ENCODE measurements around the gene CFAP73. TPM values are rescaled to one million over a fixed set of nuclear protein-coding genes. Genes with fewer than 3 reads are reported as not detected.

Gene CFAP73
- total RNA-seq, 2 donors from 2014 or later: 0.57 TPM; not detected in 1

DNA sequence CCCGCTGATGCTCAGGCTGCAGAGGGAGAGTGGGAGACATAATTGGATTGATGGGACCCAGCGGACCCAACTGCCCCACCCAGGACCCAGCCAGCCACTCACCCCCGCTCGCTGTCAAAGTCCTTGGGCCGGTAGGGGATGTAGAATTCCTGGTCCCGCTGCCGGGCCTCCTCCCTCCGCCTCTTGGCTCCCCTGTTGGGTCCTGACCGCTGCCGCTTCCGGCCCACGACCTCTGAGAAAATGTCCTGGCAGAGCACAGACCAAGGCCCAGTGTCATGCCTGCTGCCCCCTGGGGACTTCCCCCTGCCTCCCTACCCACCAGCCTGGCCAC, 13.5 kb downstream of the CFAP73 start:
- no peak for DNase-seq (ENCODE audit: low spot score)
- intact Hi-C loops (cut with DNase I): no loop called here
- H3K4me3 ChIP-seq: no peak overlapping the region
- WGBS: 93% methylated on average over 11 of the region's 12 CpGs
- peaks cover 18 to 62% of the 10 kb centered on the region in 2 donors for H3K36me3 ChIP-seq
- no peaks in the 10 kb centered on the region for H3K27me3 ChIP-seq (replicated peaks; ENCODE audit: insufficient read depth)
- TF ChIP-seq POLR2A (IDR thresholded peaks at IDR 0.05): no peak
- TF ChIP-seq, protein P1, sequence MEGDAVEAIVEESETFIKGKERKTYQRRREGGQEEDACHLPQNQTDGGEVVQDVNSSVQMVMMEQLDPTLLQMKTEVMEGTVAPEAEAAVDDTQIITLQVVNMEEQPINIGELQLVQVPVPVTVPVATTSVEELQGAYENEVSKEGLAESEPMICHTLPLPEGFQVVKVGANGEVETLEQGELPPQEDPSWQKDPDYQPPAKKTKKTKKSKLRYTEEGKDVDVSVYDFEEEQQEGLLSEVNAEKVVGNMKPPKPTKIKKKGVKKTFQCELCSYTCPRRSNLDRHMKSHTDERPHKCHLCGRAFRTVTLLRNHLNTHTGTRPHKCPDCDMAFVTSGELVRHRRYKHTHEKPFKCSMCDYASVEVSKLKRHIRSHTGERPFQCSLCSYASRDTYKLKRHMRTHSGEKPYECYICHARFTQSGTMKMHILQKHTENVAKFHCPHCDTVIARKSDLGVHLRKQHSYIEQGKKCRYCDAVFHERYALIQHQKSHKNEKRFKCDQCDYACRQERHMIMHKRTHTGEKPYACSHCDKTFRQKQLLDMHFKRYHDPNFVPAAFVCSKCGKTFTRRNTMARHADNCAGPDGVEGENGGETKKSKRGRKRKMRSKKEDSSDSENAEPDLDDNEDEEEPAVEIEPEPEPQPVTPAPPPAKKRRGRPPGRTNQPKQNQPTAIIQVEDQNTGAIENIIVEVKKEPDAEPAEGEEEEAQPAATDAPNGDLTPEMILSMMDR (IDR thresholded peaks at IDR 0.05): no peak
- no peak for TF ChIP-seq POLR2AphosphoS5 (IDR thresholded peaks at IDR 0.05)
- H3K27ac ChIP-seq: no peak overlapping the region
- H3K9me3 ChIP-seq: no peaks in the 10 kb centered on the region
- no peaks in the 10 kb centered on the region for H3K4me1 ChIP-seq (replicated peaks)

DNA sequence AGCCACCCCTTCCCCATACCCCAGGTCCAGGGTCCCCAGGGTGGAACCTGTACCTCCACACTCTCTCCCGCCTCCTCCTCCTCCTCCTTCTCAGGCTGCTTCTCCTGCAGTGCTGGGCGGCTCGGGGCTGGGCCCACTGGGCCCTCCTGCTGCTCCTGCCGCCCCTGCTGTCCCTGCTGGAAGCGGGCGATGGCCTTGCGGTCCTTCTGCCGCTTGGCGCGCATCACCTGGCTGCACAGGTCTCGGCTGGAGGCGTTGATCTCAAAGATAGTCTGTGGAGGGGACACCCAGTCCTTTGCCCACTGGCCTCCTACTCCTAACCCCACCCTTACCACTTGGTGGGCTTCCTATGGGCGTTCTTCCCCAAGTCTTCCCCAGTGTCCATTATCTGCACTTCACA, 14.5 kb downstream of the CFAP73 start:
- Histone ChIP-seq H3K4me3 (no peak overlapping the region), H3K27me3 (replicated peaks; ENCODE audit: insufficient read depth) (no peaks in the 10 kb centered on the region), H3K27ac (no peak overlapping the region), H3K4me1 (replicated peaks) (no peaks in the 10 kb centered on the region), H3K36me3 (peaks cover 23 to 60% of the 10 kb centered on the region in 2 donors), H3K9me3 (no peaks in the 10 kb centered on the region)
- intact Hi-C loops (cut with DNase I): no loop called here
- 90% methylated on average over 13 of the region's 13 CpGs for WGBS
- TF ChIP-seq, protein P1 (IDR thresholded peaks at IDR 0.05): no peak
- TF ChIP-seq POLR2A (IDR thresholded peaks at IDR 0.05) (no peak), POLR2AphosphoS5 (IDR thresholded peaks at IDR 0.05) (no peak)
- DNase-seq (ENCODE audit: low spot score): no peak

DNA sequence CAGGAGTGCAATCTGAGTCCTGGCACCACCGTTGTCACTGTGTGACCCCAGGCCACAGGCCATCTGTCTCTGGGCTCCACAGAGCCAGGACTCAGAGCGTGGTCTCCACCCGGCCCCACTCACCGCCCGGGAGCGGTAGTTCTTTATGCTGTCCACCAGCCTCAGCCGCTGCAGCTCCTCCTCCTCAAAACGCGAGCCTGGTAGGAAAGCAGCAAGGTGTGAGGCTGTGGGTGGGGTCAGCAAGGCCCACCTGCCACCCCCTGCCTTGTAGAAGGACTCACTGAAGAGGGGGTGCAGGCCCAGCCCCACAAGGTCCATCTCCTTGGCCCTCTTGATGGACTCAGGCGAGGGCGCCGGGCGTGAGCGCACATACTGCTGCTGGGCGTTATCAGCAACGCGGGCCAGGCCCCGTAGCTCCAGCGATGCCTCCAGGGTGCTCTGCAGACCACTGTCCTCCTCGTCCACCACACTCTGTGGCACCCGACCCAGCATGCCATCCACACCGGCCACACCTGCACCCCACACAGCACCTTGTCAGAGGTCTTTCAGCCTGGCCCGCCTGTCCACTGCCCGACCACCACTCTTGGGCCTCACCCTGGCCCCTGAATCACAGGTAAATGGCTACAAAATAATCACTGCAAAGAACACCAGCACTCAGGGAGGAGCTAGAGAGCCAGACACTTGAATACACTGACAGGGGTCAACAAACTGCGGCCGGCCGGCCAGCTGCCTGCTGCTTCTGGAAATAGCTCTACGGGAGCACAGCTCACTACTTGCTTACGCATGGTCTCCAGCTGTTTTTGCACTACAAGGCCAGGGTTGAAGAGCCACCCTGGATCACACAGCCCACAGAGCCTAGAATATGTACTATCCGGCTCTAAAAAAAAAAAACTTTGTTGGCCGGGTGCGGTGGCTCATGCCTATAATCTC, 16.3 kb downstream of the CFAP73 start:
- WGBS: 94% methylated on average over 32 of the region's 32 CpGs
- H3K36me3 ChIP-seq: peaks cover 22 to 64% of the 10 kb centered on the region in 2 donors
- TF ChIP-seq, protein P1 (IDR thresholded peaks at IDR 0.05): no peak
- no peak for TF ChIP-seq POLR2AphosphoS5 (IDR thresholded peaks at IDR 0.05)
- TF ChIP-seq POLR2A (IDR thresholded peaks at IDR 0.05): no peak

DNA sequence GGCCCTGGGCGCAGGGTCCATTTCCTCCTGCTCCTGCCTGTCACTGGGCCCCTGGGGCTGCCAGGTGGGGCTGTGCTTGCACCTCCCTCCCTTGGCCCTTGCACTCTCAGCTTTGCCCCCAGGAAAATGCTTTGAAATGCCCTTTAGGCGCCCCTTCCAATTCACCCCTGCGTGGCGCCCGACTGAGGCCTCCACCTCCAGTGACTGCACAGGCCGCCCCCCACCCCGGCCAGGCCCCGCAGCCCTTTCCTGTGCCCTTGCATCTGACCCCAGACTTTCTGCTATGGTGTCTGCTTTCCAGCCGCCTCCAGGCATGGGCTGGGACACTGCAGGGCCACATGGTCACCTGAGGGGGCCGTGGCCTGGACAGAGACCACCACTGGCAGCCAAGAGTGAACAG, 18.3 kb downstream of the CFAP73 start:
- WGBS: 94% methylated on average over 10 of the region's 10 CpGs
- H3K36me3 ChIP-seq: peaks cover 28 to 59% of the 10 kb centered on the region in 2 donors
- H3K4me3 ChIP-seq: no peak overlapping the region
- no peaks in the 10 kb centered on the region for H3K9me3 ChIP-seq
- DNase-seq (ENCODE audit: low spot score): no peak
- intact Hi-C loops (cut with DNase I): no loop called here
- no peak overlapping the region for H3K27ac ChIP-seq
- no peaks in the 10 kb centered on the region for H3K4me1 ChIP-seq (replicated peaks)
- TF ChIP-seq POLR2A (IDR thresholded peaks at IDR 0.05) (no peak), POLR2AphosphoS5 (IDR thresholded peaks at IDR 0.05) (no peak)
- TF ChIP-seq, protein P1 (IDR thresholded peaks at IDR 0.05): no peak
- no peaks in the 10 kb centered on the region for H3K27me3 ChIP-seq (replicated peaks; ENCODE audit: insufficient read depth)

More for the DNA sequence above, 16.3 kb downstream of the CFAP73 start:
- no peaks in the 10 kb centered on the region for H3K4me1 ChIP-seq (replicated peaks)
- intact Hi-C loops (cut with DNase I): no loop called here
- H3K27ac ChIP-seq: no peak overlapping the region
- no peaks in the 10 kb centered on the region for H3K9me3 ChIP-seq
- H3K27me3 ChIP-seq (replicated peaks; ENCODE audit: insufficient read depth): no peaks in the 10 kb centered on the region
- DNase-seq (ENCODE audit: low spot score): no peak
- no peak overlapping the region for H3K4me3 ChIP-seq

DNA sequence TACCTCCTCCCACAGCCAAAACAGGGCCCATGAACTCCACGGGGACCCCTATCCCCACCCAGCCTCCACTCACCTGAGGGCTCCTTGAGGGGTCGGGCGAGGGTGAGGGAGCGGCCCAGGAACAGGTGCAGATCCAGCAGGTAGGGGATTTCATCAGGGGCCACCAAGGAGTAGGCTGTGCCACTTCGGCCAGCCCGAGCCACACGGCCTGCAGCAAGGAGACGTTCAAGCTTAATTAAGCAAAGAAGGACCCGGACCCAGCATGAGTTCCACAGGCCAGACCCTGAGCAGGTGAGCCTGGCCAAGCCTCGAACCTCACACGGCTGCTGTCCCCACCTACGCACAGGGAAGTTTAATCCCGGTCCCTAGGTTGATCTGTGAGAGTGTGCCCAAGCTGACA, 20.2 kb downstream of the CFAP73 start:
- no peak overlapping the region for H3K27ac ChIP-seq
- H3K4me3 ChIP-seq: no peak overlapping the region
- no peaks in the 10 kb centered on the region for H3K27me3 ChIP-seq (replicated peaks; ENCODE audit: insufficient read depth)
- no peaks in the 10 kb centered on the region for H3K9me3 ChIP-seq
- no peak for TF ChIP-seq POLR2AphosphoS5 (IDR thresholded peaks at IDR 0.05)
- TF ChIP-seq, protein P1 (IDR thresholded peaks at IDR 0.05): no peak
- no peak for TF ChIP-seq POLR2A (IDR thresholded peaks at IDR 0.05)
- 96% methylated on average over 13 of the region's 13 CpGs for WGBS
- H3K4me1 ChIP-seq (replicated peaks): no peaks in the 10 kb centered on the region
- intact Hi-C loops (cut with DNase I): loop anchor here (5.0 kb wide), 1 partner anchor 122 kb away; no protein-coding TSS in a partner anchor
- peaks cover 28 to 48% of the 10 kb centered on the region in 2 donors for H3K36me3 ChIP-seq
- DNase-seq (ENCODE audit: low spot score): no peak
